T-helper 2 cell (primary cell): ENCODE results near the gene CTSW.

Experiments used
- DNase-seq, 5 experiments: peaks; one replicate each; pipeline versions ENCODE4 v3.0.0 to v3.0.0-alpha.2; 2012 to 2022

Gene CTSW

DNA sequence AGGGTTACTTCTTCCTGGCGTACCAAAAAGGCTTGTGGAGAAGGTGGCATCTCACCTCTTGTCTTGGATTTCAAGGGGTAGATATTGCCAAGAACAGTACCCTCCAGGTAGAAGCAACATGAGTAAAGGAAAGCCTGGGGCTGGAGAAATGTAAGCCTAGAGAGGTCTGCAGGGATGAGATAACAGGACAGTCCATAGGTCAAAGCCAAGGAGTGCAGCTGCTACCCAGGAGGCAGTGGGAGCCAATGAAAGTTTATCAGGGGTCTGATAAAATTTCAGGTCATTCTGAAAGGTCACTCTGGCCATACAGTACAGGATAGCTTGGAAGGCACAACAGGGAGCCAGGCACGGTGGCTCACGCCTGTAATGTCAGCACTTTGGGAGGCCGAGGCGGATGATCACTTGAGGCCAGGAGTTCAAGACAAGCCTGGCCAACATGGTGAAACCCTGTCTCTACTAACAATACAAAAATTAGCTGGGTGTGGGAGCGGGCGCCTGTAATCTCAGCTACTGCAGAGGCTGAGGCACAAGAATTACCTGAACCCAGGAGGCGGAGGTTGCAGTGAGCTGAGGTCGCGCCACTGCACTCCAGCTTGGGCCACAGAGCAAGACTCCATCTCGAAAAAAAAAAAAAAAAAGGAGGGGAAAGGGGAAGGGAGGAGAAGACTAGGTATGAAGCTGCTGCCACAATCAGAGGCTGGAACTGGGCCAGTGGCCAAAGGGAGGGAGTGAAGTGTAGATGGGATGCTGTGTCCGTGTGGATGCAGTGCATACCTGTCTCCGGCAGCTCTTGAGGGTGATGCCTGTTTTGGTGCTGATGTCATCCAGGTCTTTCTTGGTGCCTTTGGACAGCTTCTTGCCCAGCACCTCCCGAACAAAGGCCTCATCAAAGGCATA is 7.4 kb downstream of the CTSW start:
- DNase-seq = no peak

DNA sequence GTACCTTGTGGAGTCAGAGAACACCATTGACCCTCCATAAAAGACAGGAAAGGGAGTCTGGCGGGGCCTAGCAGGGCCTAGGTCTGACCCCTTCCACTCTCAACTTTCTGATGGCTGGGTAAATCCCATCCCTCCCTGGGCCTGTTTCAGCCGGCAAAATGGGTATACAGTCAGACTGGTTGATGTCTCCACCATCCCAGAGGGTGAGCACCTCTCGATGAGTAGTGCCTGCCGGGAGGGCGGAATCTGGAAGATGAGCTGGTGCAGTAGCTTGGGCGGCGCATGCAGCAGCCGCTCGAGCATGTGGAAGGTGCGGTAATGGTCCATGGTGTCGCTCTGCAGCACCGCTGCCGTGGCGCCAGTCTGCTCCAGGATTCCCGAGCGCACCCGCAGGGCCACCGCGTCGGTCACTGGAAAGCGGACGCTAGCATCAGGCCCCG is 8.1 kb downstream of the CTSW start:
- DNase-seq = peak in 1 of 5 experiments; percentile 44

DNA sequence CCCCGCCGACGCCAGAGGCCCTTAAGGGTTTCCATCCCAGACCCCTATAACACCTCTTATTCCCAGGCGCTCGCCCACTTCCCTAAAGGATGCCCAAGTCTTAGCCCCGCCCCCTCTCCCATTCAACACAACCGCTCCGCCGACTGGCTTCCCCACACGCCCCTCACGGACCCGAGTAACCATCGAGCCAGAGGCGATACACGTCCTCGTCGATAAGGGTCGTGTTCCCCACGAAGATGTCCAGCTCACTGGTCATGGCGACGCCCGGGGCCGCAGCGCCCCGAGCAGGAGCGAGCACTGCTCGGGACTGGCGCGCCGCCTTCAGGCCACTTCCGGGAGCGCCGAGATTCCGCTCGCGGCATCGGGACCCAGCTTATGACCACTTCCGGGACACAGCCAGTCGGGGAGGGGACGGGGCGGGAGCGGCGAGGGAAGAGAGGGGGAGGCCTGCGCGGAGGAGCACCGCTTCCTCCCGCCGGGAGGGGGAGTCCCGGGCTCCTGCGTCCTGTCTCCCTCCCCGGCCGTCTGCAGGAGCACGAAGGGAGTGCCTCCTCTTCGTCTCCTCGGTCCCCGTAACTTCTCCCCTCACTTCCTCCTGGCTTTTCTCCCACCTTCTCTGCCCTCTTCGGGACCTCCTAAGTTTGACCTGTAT is 8.7 kb downstream of the CTSW start, which contains the start of gene FIBP:
TSS of gene FIBP (minus strand) at position 309 of the 652 bp plus-strand sequence. CDS start at position 256, 53 bp downstream.
- DNase-seq = peak; percentile 87 to 98 (median 95)

DNA sequence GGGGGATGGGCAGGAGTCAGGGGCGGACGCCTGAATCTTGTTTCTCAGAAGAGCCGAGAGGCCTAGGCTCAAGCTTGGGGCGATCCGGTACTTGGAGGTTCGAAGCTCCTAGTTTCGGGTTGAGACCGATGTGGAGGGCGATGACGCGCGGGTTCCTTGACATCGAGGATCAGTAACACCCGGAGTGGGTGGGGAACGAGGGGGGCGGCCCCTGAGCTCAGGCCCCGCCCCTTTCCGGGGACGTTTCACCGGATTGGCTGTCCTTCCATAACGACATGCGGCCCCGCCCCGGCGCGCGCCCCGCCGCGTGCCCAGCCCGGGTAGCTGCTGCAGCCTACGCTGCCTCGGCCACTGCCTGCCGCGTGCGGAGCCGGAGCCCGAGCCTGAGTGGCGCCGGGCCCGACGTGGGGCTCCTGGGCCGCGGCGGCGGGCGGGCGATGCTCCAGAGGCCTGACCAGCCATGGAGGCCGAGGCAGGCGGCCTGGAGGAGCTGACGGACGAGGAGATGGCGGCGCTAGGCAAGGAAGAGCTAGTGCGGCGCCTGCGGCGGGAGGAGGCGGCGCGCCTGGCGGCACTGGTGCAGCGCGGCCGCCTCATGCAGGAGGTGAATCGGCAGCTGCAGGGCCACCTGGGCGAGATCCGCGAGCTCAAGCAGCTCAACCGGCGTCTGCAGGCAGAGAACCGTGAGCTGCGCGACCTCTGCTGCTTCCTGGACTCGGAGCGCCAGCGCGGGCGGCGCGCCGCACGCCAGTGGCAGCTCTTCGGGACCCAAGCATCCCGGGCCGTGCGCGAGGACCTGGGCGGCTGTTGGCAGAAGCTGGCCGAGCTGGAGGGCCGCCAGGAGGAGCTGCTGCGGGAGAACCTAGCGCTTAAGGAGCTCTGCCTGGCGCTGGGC is 10.9 kb downstream of the CTSW start, which contains the start of gene CCDC85B:
TSS of gene CCDC85B (plus strand) at position 350 of the 895 bp plus-strand sequence. CDS start at position 461, 111 bp downstream.
- DNase-seq = peak; percentile 96 to 98 (median 97)

DNA sequence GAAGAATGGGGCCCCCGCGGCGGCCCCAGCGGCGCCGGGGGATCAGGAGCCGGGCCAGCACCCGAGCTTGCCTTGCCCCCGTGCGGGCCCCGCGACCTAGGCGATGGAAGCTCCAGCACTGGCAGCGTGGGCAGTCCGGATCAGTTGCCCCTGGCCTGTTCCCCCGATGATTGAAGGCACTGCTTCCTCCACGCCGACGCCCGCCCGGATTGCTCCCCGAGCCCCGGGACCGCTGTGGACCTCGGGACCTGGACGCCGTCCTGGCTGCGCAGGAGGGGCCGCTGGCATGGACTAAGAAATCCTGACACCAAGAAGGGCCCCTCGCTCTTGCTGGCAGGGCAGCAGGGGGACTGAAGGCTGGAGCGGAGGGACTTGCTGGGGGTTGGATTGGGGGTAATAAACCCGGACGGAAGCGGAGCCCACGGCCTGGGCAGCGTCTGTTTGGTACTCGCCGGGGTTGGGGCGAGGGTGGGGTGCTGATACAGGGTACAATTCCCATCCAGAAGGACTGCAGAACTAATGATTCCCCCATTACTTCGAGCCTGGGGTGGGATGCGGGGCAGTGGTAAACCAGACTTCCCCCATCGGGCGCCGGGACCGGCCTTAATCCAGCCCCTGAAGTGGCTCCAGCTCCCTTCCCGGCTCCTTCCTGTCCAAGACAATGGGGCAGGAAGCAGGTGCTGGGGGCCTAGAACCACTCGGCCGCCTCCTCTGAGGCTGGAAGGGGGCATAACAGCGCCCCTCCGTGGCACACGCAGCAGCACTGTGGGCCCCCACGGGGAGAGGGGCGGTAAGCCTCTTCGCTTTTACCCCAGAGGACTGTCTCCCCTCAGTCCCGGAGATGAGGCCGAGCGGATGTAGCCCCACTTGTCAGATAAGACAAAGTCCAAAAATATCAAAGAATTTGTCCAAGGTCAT is 11.8 kb downstream of the CTSW start:
- DNase-seq = peak in 1 of 5 experiments; percentile 46

DNA sequence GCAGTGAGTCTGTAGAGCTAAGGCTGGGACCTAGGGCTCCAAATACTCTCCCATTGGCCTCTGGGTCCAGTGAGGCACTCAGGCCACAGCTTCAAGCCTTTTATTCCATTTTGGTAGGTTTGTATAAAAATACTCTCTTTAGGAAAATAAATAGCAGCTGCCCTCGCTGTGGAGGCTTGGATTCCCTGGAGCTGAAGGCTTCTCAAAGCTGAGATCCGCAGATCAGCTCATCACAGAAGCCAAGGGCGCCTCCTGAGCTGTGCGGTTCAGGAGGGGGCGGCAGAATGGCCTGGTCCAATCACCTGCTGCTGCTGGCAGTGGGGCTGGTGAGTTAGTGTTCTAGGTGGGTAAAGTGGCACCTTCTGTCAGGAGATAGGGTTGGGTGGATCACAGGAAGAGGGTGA is 12.5 kb downstream of the CTSW start:
- peak in 1 of 5 experiments; percentile 58 for DNase-seq

DNA sequence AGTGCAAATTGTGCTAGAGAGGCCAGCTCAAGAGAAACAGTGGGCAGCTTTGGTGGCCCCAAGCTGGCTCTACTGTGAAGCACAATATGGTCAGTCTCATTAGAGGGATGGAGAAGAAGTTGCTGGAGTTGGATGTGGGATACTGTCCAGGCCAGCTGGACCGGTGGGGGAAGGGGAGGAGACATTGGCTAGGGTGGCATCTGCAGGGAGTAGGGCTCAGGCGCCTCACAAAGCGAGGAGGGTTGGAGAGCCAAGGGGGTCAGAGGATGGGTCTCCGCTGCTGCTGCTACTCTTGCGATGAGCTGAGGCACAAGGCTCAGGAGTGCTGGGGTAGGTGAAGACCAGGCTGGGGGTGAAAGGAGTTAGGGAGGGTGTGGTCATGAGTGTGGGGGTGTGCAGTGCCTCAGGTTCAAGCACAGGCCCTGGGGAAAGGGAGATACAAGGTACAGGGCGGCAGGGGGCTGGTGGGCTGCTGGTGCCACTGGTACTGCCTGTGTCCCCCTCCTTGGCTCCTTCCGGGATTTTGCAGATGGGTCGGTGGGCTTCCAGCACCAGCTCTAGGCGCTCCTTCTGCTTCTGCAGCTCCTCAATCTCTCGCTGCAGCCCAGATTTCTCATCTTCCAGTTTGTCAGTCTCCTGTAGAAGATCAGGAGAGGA is 13.2 kb downstream of the CTSW start:
- DNase-seq = no peak

DNA sequence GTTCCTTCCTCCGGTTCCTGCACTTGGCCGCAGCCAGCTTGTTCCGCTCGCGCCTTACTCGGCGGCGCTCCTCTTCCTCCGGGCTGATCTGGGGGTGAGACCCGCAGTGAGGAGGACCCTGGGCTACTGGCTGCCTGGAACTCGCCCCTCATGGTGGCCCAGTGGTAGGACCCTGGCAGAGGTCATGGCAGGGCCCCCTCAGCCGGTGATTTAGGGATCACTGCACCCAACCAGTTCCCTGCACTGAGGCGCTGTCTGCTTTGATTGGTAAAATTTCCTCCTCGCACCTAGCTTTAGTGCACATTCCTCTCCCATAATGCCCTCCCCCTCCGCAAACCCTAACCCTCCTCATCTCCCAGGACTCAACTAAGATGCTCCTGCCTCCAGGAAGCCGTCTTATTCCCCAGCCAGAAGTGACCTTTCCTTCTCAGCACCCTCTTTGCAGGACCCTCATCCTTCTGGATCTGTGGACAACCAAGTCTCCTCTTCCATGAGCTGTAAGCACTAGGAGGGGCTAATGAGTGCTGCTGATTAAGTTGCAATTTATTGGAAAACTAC is 14.5 kb downstream of the CTSW start:
- peak in 1 of 5 experiments; percentile 72 for DNase-seq

DNA sequence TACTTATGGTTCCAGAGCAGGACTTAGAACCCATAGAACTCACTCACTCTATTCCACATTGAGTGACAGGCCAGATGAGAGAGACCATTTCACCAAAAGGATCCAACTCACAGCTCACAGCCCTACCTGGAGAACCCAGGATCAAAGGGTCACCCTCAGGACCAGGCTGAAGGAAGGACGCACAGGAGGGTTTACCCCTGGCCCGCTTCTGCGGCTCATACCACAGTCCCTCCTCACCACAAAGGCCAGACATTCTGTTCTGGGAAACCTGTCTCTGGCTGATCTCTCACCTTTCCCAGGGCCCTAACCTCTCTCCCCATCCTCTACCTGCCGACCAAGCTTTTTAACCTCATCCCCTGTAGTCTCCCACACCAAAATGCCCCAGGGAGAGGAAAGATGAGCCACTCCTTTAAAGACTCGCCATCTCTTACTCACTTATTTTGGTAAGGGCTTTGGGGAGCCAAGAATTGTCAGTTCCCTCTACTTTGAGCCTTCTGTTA is 15.9 kb downstream of the CTSW start:
- DNase-seq = no peak

DNA sequence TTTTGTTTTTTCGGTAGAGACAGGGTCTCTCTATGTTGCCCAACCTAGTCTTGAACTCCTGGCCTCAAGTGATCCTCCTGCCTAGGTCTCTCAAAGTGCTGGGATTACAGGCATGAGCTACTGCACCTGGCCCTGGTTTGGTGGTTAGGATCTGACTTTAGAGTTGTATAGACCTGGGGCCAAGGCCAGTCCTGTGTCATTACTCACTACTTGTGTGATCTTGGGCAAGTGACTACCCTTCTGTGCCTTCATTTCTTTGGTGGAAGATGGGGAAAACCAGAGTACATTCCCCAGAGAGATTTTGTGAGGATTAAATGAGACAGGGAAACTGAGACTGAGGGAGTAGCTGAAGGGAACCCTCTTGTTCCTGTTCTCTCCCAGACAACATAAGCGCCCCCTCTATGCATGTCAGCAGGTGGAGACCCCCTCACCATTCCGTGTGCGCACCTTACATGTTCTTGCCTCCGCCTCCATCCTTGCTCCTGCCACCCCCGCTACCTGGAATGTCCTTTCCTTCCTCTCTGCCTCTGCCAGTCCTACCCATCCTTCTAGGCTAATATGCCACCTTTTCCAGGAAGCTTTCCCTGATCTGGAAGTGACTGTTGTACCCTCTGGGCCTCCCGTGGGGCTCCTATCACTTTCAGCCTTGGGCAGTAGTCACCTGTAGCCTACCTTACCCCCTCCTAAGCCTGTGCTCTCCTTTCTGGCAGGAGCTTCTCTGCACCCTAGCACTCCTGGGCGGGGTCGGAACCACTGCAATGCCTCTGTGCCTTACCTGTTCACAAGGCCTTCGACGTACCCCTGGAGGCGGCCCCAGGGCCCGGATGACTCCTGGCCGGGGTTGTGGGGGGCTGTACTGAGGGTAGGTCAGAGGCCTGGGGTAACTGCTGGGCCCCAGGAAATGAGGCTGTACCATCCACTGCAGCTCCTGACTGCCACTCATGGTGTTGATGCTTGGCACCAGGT is 16.7 kb downstream of the CTSW start:
- no peak for DNase-seq

DNA sequence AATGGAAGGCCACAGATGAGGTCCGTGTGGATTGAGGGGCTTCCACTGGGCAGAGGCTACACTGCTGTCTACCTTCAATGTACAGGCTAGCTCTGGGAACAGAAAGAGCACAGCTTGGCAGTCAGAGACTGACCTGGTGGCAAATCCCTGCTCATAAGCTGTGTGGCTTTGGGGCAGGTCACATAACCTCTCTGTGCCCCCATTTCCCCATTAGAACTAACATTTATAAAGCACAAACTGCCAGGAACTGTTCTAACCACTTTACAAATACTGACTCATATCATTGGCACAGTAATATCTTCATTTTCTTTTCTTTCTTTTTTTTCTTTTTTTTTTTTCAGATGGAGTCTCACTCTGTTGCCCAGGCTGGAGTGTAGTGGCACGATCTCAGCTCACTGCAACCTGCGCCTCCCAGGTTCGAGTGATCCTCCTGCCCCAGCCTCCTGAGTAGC is 17.4 kb downstream of the CTSW start:
- peak in 1 of 5 experiments; percentile 44 for DNase-seq

DNA sequence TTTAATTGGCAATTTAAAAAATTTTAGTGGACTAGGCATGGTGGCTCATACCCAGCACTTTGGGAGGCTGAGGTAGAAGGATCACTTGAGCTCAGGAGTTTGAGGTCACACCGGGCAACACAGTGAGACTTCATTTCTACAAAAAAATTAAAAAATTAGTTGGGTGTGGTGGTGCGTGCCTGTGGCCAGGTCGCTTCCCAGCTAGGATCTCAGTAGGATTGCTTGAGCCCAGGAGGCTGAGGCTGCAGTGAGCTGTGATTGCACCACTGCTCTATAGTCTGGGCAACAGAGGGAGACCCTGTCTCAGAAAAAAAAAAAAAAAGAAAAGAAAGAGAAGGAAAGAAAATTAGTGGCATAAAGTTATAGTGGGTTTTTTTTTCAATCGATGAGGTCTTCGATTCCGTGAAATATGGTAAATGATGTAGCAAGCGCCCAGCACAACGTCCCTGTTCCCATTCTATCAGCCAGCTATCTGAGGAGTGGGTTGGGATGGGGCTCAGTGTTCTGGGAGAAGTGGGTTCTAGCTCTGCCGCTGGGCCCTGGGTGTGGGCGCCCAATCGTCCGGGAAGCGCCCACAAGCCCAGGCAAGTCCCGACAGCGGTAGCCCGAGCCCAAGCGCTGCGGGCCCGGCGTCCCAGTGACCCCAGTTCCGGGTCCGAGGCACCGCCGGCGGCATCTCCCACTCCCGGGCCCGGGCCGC is 19.2 kb downstream of the CTSW start:
- DNase-seq = no peak

DNA sequence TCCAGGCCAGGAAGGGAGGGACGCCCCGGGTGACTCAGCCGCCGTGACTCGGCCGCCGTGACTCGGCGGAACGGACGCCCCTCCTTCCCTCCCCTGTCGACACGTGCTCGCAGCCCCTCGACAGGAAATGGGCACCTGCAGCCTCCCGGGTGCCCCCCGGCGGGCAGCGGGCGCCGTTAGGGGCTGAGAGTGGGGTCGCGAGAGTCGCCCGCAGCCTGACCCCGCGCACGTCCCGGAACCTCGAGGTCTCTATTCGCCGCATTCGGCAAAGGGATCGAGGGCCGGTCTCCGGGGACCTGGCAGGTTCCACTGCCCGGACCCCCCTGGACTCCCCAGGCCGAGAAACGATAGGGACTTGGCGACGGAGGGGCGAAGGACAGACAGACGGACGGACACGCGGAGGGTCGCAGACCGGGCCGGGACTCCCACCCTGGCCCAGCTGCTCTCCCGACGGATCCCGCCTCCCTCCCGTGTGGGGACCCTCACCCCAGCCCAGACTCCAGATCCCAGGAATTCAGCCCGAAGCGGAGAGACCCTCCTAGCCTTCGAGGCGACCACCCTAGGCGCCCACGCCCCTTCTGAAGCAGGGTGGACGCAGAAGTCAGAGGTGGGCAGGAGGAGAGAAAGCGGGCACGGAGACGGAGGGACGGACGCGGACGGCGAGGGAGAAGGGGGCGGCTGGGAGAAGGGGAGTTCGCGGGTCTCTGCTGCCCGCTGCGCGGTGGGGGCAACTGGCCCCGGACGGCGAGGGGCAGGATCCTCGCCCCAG is 19.9 kb downstream of the CTSW start:
- DNase-seq = peak in 3 of 5 experiments; percentile 36 to 66 (median 57)

DNA sequence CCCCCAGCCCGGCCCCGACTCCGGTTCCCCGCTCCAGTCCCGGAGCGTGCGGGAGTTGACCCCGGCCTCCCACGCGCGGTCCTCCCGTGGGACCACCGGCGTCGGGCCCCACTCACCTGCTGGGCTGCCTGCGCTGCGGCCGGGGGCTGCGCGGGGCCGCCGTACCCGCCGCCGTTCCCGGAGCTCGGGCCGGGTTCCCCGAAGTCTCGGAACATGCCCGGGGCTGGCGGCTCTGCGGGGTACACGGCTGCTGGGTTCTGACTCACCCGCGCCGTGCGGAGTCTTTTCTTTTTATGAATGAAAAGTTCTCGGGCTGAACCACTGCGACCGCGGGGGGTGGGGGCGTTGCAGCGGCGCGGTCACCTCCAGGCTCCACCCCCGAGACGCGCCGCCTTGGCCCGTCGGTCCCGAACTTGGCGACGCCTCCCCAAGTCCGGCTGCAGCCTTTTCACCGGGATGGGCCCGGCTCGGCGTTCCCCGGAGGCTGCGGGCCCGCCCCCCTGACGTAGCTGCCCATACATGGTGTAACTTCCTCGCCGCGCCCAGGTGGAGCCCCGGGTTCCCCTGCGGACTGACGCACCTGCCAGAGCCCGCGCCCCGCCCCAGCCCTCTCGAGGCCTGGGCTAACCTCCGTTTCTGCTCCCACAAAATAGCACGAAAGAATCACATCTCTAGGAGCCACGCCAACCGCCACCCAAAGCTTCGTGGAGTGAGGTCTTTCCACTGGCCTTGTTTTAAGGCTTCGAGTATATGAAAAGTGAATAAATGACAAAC is 20.7 kb downstream of the CTSW start, which contains the start of gene FOSL1:
TSS of gene FOSL1 (minus strand) at position 264 of the 774 bp plus-strand sequence. CDS start at position 215, 49 bp downstream.
- peak; percentile 89 to 95 (median 93) for DNase-seq

DNA sequence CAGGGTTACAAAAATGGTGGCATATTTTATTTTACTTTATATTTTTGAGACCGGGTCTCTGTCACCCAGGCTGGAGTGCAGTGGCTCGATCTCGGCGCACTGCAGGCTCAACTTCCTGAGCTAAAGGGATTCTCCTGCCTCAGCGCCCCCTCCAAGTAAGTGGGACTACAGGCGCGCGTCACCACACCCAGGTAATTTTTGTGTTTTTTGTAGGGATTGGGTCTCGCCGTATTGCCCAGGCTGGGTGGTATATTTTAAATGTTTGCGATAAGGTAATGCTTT is 21.2 kb downstream of the CTSW start:
- DNase-seq = no peak

DNA sequence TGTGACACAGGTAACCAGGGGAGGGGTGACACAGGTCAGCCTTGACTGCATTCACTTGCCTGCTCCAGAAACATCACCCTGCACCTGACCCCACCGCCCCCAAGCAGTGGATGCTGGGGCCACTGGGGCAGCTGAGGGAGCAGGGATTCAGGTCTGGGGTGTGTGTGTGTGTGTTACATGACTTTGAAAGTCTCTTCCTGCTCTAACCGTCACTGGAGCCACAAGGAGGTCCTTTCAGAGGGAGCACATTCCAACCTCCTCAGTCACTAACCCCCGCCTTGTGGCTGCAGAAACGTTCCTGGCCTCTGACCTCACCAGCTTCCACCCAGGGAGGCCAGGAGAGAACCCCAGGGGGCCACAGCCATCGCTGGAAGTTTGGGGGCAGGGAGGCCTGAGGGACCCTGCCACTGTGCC is 23.4 kb downstream of the CTSW start:
- no peak for DNase-seq

DNA sequence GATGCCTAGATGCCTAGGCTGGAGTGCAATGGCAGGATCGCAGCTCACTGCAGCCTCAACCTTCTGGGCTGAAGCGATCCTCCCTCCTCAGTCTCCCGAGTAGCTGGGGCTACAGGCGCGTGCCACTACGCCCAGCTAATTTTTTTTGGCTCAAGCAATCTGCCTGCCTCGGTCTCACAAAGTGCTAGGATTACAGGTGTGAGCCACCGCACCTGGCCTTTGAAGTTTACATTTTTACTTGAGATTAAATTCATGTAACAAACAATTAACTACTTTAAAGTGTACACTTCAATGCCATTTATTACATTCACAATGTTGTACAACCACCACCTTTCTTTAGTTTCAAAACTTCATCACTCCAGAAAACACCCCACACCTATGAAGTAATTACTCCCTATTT is 24.1 kb downstream of the CTSW start:
- no peak for DNase-seq
